Adrenal gland (tissue), 5 donors: ENCODE measurements around the gene ZNF2.

Experiments
- POLR2A ChIP-seq, 2 donors: fragments of 450-650 bp; IDR thresholded peaks; one replicate each; pipeline ENCODE4 v1.6.1; 2017; ENCODE audit warnings: antibody characterized with exemption in 2 of 2, mild to moderate bottlenecking in 2 of 2, moderate library complexity in 1 of 2
- TF ChIP-seq, protein P1 (sequence below), 6 experiments: fragments of 450-650 bp in 4 of 6; fragments of 200-600 bp in 2 of 6; sonication (generic) in 1 of 6; IDR thresholded peaks; 1 replicate in 5 of 6; 2 replicates in 1 of 6; pipeline versions ENCODE4 v1.5.1 to v1.8.0; 2016 to 2021; ENCODE audit warnings: antibody characterized with exemption in 6 of 6, mild to moderate bottlenecking in 2 of 6, moderate library complexity in 1 of 6
- donor health status: DM: no; HTN: no; CAD: no.

DNA sequence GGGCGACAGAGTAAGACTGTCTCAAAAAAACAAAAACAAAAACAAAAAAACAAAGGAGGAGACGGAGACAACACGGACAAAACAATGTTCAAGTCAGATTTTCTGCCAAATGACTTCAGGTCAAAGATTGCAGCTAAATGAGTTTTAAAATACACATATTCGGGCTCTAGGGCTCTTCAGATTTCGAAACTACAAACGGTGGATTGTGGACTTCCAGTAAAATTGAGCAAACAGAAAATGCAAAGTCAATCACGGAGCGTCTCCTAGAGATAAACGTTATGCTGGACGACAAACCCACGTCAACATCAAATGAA lies 44.6 kb upstream of the ZNF2 start:
- TF ChIP-seq, protein P1, sequence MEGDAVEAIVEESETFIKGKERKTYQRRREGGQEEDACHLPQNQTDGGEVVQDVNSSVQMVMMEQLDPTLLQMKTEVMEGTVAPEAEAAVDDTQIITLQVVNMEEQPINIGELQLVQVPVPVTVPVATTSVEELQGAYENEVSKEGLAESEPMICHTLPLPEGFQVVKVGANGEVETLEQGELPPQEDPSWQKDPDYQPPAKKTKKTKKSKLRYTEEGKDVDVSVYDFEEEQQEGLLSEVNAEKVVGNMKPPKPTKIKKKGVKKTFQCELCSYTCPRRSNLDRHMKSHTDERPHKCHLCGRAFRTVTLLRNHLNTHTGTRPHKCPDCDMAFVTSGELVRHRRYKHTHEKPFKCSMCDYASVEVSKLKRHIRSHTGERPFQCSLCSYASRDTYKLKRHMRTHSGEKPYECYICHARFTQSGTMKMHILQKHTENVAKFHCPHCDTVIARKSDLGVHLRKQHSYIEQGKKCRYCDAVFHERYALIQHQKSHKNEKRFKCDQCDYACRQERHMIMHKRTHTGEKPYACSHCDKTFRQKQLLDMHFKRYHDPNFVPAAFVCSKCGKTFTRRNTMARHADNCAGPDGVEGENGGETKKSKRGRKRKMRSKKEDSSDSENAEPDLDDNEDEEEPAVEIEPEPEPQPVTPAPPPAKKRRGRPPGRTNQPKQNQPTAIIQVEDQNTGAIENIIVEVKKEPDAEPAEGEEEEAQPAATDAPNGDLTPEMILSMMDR (IDR thresholded peaks at IDR 0.05): no peak
- no peak for TF ChIP-seq POLR2A (IDR thresholded peaks at IDR 0.05)
